ENCODE measurements around the gene GNAZ.

The GNAZ gene

DNA sequence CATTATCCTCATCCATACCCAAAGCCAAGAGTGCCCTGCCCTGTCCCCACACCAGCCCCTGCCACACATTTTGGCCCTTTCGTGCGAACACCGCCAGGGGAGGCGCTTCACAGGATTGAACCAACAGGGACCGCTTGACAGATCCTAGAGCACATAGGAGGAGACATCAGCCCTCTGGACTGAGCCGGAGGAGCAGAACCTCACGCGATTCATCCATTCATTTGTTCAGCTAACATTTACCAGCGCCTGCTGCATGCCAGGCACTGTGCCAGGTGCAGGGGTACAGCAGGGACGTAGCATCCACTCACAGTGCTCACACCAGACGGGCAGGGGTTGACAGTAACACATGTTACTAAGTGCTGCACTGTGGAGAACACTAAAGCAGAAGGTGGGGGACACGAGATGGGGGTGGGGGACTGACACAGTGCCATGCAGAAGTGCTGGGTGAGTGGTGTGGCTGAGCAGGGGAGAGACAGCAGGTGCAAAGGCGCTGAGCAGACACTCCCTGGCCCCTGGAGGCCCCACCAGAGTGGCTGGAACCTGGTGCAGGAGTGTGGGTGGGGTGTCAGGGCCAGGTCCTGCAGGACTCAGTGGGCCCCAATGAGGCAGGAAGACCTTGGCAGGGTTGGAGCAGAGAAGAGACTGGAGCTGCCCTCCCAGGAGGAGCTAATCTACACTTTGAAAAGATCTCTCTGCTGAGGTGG lies 3.4 kb downstream of the GNAZ start:
- peaks cover 23% of the 10 kb centered on the region for H3K4me1 ChIP-seq (ENCODE audit: control insufficient read depth, insufficient read depth, low read length)
- H3K9me3 ChIP-seq (ENCODE audit: control insufficient read depth, insufficient read depth, low read depth, low read length), result no peaks in the 10 kb centered on the region
- H3K4me3 ChIP-seq (ENCODE audit: low read depth, low read length), result no peak overlapping the region
- no peak overlapping the region for H3K27ac ChIP-seq (ENCODE audit: low read depth, low read length)
- H3K27me3 ChIP-seq (ENCODE audit: control insufficient read depth, insufficient read depth, low read length), result peaks cover 38% of the 10 kb centered on the region
- no peak overlapping the region for H3K9ac ChIP-seq (ENCODE audit: low read length)
- no peaks in the 10 kb centered on the region for H3K36me3 ChIP-seq (ENCODE audit: control insufficient read depth, insufficient read depth, low read length)

DNA sequence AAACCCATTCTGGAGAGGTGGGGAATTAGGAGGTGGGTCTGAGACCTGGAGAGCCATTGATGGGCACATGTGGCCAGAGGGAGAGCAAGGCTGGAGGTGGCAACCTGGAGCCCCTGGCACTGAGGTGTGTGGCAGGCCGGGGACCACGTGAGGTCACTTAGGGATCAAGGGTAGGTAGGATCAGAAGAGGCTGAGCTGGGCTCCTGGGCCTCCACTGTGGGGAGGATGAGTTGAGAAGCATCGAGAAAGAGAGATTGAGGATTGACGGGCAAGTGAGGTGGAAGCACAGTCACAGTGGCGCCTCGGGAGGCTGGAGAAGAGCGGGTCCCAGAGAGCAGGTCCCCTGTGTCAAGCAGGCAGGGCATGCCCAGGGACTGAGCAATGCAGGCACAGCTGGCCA lies 4.1 kb downstream of the GNAZ start:
- no peaks in the 10 kb centered on the region for H3K36me3 ChIP-seq (ENCODE audit: control insufficient read depth, insufficient read depth, low read length)
- H3K4me3 ChIP-seq (ENCODE audit: low read depth, low read length), result no peak overlapping the region
- no peaks in the 10 kb centered on the region for H3K9me3 ChIP-seq (ENCODE audit: control insufficient read depth, insufficient read depth, low read depth, low read length)
- H3K4me1 ChIP-seq (ENCODE audit: control insufficient read depth, insufficient read depth, low read length), result peaks cover 23% of the 10 kb centered on the region
- no peak overlapping the region for H3K27ac ChIP-seq (ENCODE audit: low read depth, low read length)
- no peak overlapping the region for H3K9ac ChIP-seq (ENCODE audit: low read length)
- peaks cover 30% of the 10 kb centered on the region for H3K27me3 ChIP-seq (ENCODE audit: control insufficient read depth, insufficient read depth, low read length)

DNA sequence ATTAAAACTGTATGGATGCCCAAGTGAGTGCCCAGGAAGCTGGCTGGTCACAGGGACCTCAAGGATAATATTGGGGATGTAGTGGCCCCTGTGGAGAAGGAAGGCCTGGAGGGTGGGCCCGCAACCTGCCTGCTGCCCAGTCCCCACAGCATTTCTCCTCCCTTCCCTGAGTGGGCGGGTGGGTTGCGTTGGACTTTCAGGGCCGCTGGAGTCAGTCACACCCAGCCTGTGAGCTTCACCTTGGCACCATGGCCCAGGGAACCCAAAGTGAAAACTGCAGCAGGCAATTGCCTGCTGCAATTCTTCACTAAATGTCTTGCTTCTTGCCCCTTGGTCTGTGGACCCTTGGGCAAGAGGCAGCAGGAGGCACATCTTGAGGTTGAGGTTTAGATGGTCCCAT lies 4.7 kb downstream of the GNAZ start:
- Histone ChIP-seq H3K4me3 (ENCODE audit: low read depth, low read length) (no peak overlapping the region), H3K9me3 (ENCODE audit: control insufficient read depth, insufficient read depth, low read depth, low read length) (no peaks in the 10 kb centered on the region), H3K27me3 (ENCODE audit: control insufficient read depth, insufficient read depth, low read length) (peaks cover 25% of the 10 kb centered on the region), H3K27ac (ENCODE audit: low read depth, low read length) (no peak overlapping the region), H3K36me3 (ENCODE audit: control insufficient read depth, insufficient read depth, low read length) (no peaks in the 10 kb centered on the region), H3K9ac (ENCODE audit: low read length) (no peak overlapping the region), H3K4me1 (ENCODE audit: control insufficient read depth, insufficient read depth, low read length) (peaks cover 21% of the 10 kb centered on the region)

DNA sequence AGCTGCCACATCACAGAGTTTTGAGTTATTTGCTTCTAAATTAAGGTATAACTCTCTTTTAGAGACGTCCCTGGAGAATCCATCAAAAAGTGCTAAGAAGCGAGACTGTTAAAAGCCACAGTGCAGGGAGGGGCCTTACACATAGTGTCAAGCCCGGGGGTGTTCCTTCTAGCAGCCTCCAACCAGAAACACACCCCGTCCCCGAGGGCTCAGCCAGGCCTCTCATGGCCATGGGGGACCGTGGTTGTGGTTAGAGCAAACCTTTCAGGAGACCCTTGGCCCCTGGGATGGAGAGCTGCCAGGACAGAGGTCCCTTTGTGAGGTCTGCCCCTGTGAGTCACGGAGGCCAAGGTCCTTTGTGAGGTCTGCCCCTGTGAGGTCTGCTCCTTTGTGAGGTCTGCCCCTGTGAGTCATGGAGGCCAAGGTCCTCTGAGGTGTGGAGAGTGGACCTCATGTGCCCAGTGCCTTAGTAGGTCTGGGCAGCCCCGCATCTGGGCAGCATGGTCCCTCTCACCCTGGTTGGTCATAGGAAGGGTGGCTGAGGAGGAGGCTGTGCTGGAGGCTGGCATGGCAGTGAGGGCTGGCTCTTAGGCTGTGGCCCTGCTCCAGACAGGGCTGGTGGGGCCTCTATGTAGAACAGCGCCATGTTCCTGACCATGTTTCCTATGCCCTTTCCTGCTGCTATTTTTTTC lies 5.4 kb downstream of the GNAZ start:
- H3K4me1 ChIP-seq (ENCODE audit: control insufficient read depth, insufficient read depth, low read length), result peaks cover 21% of the 10 kb centered on the region
- H3K4me3 ChIP-seq (ENCODE audit: low read depth, low read length), result no peak overlapping the region
- no peaks in the 10 kb centered on the region for H3K36me3 ChIP-seq (ENCODE audit: control insufficient read depth, insufficient read depth, low read length)
- H3K9me3 ChIP-seq (ENCODE audit: control insufficient read depth, insufficient read depth, low read depth, low read length), result no peaks in the 10 kb centered on the region
- no peak overlapping the region for H3K9ac ChIP-seq (ENCODE audit: low read length)
- no peak overlapping the region for H3K27ac ChIP-seq (ENCODE audit: low read depth, low read length)
- peaks cover 25% of the 10 kb centered on the region for H3K27me3 ChIP-seq (ENCODE audit: control insufficient read depth, insufficient read depth, low read length)

DNA sequence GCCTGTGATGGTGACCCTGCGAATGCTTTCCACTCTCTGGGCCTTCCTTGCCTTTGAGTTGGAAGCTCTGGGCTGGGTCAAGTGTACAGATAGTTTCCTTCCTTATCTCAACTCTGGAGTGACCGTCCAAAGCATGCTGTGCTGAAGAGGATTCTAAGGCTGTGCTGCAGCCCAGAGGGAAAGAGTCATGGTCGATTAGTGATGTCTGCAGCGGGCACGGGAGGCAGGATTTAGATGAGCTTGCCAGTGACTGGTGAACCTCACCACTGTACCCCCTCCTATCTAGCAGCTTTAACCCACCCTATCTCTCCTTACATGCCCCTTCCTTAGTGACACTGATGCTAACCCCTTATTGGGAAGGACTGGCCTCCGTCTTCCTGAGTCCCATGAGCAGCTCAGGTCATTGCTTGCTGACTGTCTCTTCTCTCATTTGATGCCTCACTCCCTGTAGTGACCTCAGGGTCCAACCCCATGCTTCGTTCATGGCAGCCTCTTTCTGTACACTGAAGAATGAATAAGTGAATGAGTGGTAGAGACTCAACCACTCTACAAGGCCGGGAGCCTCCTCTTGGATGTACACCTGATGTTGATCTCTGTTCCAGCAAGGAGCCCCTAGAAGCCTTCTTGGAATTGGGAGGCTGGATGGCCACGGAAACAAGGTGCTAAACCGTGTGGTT lies 6.7 kb downstream of the GNAZ start:
- Histone ChIP-seq H3K27me3 (ENCODE audit: control insufficient read depth, insufficient read depth, low read length) (peaks cover 12% of the 10 kb centered on the region), H3K4me3 (ENCODE audit: low read depth, low read length) (no peak overlapping the region), H3K4me1 (ENCODE audit: control insufficient read depth, insufficient read depth, low read length) (peaks cover 10% of the 10 kb centered on the region), H3K27ac (ENCODE audit: low read depth, low read length) (no peak overlapping the region), H3K9me3 (ENCODE audit: control insufficient read depth, insufficient read depth, low read depth, low read length) (no peaks in the 10 kb centered on the region), H3K36me3 (ENCODE audit: control insufficient read depth, insufficient read depth, low read length) (no peaks in the 10 kb centered on the region), H3K9ac (ENCODE audit: low read length) (no peak overlapping the region)

DNA sequence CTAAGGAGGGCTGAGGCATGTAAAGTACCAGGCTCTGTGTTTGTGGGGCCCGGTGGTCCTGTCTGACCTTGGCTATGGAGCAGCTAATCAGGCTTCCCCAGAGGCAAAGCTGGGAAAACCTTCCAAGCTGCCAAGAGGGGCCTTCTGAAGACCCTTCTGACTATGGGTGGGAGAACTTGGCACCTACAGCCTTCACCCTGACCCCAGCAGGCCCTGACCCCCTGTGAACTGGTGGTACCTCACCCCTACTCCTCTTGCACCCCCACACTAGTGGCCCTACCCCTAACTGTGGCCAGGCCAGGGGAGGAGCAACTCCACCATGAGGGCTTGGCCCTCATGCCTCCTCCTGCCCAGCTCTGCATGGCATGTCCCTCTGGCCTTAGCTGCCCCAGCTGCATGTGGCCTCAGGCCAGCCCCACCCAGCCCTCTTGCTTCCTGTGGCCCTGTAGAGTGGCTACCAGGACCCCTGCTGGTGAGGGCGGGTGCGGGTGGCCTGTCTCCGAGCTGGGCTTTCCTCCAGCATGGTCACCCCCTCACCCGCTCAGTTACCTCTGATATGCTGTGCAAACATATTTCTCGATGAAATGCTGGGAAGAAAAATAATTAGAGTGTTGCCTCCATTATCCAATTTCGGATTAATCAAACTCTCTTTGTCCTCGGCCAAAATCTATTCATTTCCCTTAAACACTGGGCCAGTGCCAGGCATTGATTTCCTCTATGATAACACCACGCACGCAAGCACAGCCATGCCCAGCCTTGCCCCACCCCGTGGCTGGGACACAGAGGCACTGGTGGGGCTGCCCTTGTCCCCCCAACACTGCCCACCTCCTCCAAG lies 7.5 kb downstream of the GNAZ start:
- Histone ChIP-seq H3K27me3 (ENCODE audit: control insufficient read depth, insufficient read depth, low read length) (peaks cover 4% of the 10 kb centered on the region), H3K4me1 (ENCODE audit: control insufficient read depth, insufficient read depth, low read length) (peaks cover 8% of the 10 kb centered on the region), H3K4me3 (ENCODE audit: low read depth, low read length) (no peak overlapping the region), H3K36me3 (ENCODE audit: control insufficient read depth, insufficient read depth, low read length) (no peaks in the 10 kb centered on the region), H3K27ac (ENCODE audit: low read depth, low read length) (no peak overlapping the region), H3K9me3 (ENCODE audit: control insufficient read depth, insufficient read depth, low read depth, low read length) (no peaks in the 10 kb centered on the region), H3K9ac (ENCODE audit: low read length) (no peak overlapping the region)

DNA sequence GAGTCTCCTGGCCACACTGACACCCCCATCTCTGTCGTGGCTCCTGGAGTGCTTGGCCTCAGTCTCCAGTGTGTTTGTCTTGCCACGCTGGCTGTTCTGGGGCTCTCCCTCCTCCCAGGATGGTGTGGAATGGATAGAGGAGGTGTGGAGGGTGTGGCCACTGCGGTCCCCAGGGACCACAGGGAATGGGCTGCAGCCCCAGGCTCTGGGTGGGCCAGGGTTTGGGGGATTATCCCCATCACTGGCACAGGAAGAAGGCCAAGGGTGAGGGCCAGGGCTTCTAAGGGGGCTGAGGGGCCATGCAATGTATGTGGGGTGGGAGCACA lies 8.1 kb downstream of the GNAZ start:
- H3K9me3 ChIP-seq (ENCODE audit: control insufficient read depth, insufficient read depth, low read depth, low read length), result no peaks in the 10 kb centered on the region
- H3K9ac ChIP-seq (ENCODE audit: low read length), result no peak overlapping the region
- no peaks in the 10 kb centered on the region for H3K36me3 ChIP-seq (ENCODE audit: control insufficient read depth, insufficient read depth, low read length)
- H3K4me1 ChIP-seq (ENCODE audit: control insufficient read depth, insufficient read depth, low read length), result peaks cover 5% of the 10 kb centered on the region; the same call in 1 of the 2 replicates
- no peaks in the 10 kb centered on the region for H3K27me3 ChIP-seq (ENCODE audit: control insufficient read depth, insufficient read depth, low read length)
- H3K4me3 ChIP-seq (ENCODE audit: low read depth, low read length), result no peak overlapping the region
- H3K27ac ChIP-seq (ENCODE audit: low read depth, low read length), result no peak overlapping the region

DNA sequence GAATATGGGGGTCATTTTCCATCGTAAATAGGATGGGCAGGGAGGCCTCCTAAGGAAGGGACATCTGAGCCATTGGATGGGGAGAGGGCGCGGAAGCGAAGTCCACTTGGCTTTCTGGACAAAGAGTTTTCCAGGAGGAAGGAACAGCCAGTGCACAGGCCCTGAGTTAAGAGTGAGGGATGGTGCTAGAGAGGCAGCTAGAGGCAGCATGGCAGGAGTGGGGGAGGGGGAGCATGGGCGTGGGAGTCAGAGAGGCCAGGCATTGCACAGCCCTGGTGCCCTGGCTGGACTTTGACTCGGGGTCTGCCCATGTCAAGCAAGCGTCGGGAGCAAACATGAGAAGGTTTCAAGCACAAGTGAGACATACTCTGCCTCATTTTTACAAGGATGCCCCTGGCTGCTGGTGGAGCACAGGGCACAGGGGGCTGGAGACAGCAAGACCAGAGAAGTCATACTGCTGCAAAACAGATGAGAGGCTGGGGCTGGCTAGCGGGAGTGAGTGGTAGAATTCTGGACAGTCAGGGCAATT lies 9.0 kb downstream of the GNAZ start:
- no peak overlapping the region for H3K4me3 ChIP-seq (ENCODE audit: low read depth, low read length)
- no peaks in the 10 kb centered on the region for H3K9me3 ChIP-seq (ENCODE audit: control insufficient read depth, insufficient read depth, low read depth, low read length)
- no peaks in the 10 kb centered on the region for H3K27me3 ChIP-seq (ENCODE audit: control insufficient read depth, insufficient read depth, low read length)
- no peaks in the 10 kb centered on the region for H3K36me3 ChIP-seq (ENCODE audit: control insufficient read depth, insufficient read depth, low read length)
- H3K4me1 ChIP-seq (ENCODE audit: control insufficient read depth, insufficient read depth, low read length), result peaks cover 5% of the 10 kb centered on the region; the same call in 1 of the 2 replicates
- H3K27ac ChIP-seq (ENCODE audit: low read depth, low read length), result no peak overlapping the region
- H3K9ac ChIP-seq (ENCODE audit: low read length), result no peak overlapping the region

DNA sequence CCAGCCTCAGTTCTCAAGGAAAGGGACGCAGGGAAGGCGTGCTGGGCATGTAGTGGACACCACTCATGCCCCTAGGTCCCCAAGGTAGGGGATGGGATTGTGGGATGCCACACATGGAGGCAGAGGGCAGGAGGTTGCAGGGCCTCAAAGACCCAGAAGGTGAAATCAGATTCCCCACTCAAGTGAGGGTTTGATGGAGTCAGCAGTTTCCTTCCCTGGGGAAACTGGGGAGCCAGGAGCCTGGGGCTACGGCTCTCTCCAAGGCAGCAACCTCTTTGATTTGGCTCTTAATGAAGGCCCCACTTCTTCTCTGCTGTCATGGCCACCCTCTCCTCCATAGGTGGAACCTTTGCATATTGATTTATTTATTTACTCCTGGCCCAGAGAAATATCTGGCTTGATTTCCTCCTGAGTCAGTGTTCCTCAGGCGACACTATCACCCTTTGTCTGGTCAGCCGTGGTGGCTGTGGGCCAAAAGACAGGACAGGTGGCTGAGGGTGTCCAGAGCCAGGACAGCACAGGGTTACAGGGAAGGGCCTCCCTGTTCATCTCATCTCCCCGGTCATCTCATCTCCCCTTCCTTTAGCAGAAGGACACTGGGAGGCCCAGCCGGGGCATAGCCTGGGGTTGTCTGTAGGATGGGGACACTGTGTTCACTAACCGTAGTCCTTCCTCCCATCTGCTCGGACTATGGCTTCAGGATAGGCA lies 9.6 kb downstream of the GNAZ start:
- no peak overlapping the region for H3K27ac ChIP-seq (ENCODE audit: low read depth, low read length)
- no peaks in the 10 kb centered on the region for H3K9me3 ChIP-seq (ENCODE audit: control insufficient read depth, insufficient read depth, low read depth, low read length)
- H3K9ac ChIP-seq (ENCODE audit: low read length), result no peak overlapping the region
- no peaks in the 10 kb centered on the region for H3K27me3 ChIP-seq (ENCODE audit: control insufficient read depth, insufficient read depth, low read length)
- H3K4me1 ChIP-seq (ENCODE audit: control insufficient read depth, insufficient read depth, low read length), result peaks cover 5% of the 10 kb centered on the region; the same call in 1 of the 2 replicates
- no peak overlapping the region for H3K4me3 ChIP-seq (ENCODE audit: low read depth, low read length)
- H3K36me3 ChIP-seq (ENCODE audit: control insufficient read depth, insufficient read depth, low read length), result no peaks in the 10 kb centered on the region

DNA sequence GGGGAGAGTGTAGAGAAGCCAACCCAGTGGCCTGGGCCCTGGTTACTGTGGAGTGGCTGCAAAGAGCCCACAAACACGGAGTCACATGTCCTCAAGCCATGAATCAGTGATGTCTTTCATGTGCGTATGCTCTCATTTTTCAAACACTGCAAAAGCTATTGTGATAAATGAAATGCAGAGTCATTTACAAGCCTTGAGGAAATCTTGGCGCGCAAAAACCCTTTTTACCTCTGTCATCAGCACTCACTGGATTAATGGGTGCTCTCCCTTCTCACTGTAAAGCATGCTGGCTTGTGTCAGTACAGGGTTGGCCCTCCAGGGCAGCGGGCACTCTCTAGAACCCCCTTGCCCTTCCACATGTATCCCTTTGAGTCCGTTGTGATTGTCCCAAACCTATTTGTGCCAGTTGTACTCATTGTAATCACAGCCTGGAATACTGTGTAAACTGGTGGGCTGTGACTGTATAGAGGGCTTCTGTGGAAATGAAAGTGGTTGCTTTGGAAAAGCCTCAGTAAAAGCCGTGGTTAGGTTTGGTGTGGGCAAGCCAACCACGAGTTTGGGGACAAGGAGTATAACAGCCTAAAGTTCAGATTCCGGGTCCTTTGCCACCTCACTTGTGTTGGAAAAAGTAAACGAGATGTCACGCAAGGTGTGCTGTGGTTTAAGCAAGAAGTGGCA lies 10.4 kb downstream of the GNAZ start:
- no peaks in the 10 kb centered on the region for H3K27me3 ChIP-seq (ENCODE audit: control insufficient read depth, insufficient read depth, low read length)
- no peak overlapping the region for H3K9ac ChIP-seq (ENCODE audit: low read length)
- no peaks in the 10 kb centered on the region for H3K9me3 ChIP-seq (ENCODE audit: control insufficient read depth, insufficient read depth, low read depth, low read length)
- no peaks in the 10 kb centered on the region for H3K36me3 ChIP-seq (ENCODE audit: control insufficient read depth, insufficient read depth, low read length)
- no peak overlapping the region for H3K4me3 ChIP-seq (ENCODE audit: low read depth, low read length)
- no peak overlapping the region for H3K27ac ChIP-seq (ENCODE audit: low read depth, low read length)
- peaks cover 8% of the 10 kb centered on the region; the same call in 1 of the 2 replicates for H3K4me1 ChIP-seq (ENCODE audit: control insufficient read depth, insufficient read depth, low read length)

Measured in HUES6 (cell line).